Panc1 (cell line): Measurements from ENCODE around the gene MPV17.

Source experiments
- CTCF ChIP-seq: fragments of 450-650 bp; IDR thresholded peaks from 2 replicates; pipeline ENCODE4 v1.5.1; 2017; ENCODE audit warnings: mild to moderate bottlenecking
- SIN3A ChIP-seq: IDR thresholded peaks from 2 replicates; pipeline ENCODE4 v1.6.1; 2012; ENCODE audit warnings: low read depth, mild to moderate bottlenecking, low read length, moderate library complexity, borderline replicate concordance; ENCODE audit not compliant: insufficient read depth

DNA sequence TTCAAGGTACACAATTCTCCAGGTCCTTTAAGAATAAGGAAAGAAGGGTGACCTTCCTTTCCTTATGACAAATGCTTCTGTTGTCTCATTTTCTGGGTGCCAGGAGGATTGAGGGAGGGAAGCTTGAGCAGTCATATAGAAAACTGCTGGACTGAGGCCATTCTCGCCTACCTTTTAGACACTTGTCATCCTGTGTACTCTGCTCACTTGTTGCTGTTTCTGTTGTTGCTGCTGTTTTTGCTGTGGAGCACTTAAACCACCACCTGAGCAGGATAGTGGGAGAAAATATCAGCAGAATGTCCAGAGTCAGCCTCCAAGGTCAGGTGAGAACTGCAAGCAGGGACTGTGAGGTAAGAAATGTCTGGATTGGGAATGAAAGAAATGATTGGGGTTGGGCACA is 44.9 kb downstream of the MPV17 start:
- TF ChIP-seq CTCF: no peak
- no peak for TF ChIP-seq SIN3A
